ENCODE results near the gene PIGU. TPM values are rescaled to one million over a fixed set of nuclear protein-coding genes. Genes with fewer than 3 reads are reported as not detected.
"Not testable (repeated sequence)": the region's sequence is repeated elsewhere in the genome, so short reads cannot be mapped to it uniquely, and the experiment has no call there.

Gene PIGU
- total RNA-seq, 1 donor from 2014 or later, result 41.5 TPM

DNA sequence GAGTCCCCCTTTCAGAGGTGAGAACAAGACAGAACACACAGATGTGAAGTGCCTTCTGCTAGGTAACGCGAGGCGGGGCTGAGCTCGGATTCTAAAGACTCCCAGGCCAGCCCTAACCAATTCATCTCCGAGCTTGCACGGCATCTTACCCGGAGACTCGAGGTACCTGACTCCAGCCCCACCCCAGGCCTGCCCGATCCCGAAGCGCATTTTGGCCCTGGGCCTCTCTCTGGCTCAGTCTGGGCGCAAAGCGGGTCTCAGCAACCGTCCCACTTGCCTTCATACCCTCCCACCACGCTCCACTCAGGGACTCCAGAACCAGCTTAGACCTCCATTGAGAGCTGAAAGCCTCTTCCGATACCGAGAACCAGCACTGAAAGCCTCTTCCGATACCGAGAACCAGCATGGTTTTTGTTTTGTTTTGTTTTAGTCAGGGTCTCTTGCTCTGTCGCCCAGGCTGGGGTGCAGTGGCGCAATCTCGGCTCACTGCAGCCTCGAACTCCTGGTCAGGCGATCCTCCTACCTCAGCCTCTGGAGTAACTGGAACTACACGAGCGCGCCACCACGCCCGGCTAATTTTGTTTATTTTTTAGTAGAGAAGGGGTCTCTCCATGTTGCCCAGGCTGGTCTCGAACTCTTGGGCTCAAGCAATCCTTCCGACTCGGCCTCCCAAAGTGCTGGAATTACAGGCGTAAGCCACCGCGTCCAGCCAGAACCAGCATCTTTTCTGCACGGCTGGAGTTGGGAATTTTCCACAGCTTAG is 161.2 kb downstream of the PIGU start:
- intact Hi-C loops (cut with DNase I), result loop anchor here (2.0 to 5.0 kb wide), 5 partner anchors 38 to 203 kb away; partner anchors contain the start of genes ITCH and MAP1LC3A
- no peaks in the 10 kb centered on the region for H3K27me3 ChIP-seq
- TF ChIP-seq, protein P1, sequence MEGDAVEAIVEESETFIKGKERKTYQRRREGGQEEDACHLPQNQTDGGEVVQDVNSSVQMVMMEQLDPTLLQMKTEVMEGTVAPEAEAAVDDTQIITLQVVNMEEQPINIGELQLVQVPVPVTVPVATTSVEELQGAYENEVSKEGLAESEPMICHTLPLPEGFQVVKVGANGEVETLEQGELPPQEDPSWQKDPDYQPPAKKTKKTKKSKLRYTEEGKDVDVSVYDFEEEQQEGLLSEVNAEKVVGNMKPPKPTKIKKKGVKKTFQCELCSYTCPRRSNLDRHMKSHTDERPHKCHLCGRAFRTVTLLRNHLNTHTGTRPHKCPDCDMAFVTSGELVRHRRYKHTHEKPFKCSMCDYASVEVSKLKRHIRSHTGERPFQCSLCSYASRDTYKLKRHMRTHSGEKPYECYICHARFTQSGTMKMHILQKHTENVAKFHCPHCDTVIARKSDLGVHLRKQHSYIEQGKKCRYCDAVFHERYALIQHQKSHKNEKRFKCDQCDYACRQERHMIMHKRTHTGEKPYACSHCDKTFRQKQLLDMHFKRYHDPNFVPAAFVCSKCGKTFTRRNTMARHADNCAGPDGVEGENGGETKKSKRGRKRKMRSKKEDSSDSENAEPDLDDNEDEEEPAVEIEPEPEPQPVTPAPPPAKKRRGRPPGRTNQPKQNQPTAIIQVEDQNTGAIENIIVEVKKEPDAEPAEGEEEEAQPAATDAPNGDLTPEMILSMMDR (IDR thresholded peaks at IDR 0.05), result no peak
- peaks cover 0 to 5% of the 10 kb centered on the region in 2 donors for H3K36me3 ChIP-seq
- peak overlapping the region; percentile 89 to 97 for H3K27ac ChIP-seq
- no peaks in the 10 kb centered on the region for H3K9me3 ChIP-seq
- peak overlapping the region; percentile 78 to 80 for H3K4me3 ChIP-seq
- H3K4me1 ChIP-seq, result peaks cover 0 to 27% of the 10 kb centered on the region in 2 donors
- peak in 1 of 2 donors; percentile 72 for DNase-seq (ENCODE audit: low spot score in 2 of 2)

DNA sequence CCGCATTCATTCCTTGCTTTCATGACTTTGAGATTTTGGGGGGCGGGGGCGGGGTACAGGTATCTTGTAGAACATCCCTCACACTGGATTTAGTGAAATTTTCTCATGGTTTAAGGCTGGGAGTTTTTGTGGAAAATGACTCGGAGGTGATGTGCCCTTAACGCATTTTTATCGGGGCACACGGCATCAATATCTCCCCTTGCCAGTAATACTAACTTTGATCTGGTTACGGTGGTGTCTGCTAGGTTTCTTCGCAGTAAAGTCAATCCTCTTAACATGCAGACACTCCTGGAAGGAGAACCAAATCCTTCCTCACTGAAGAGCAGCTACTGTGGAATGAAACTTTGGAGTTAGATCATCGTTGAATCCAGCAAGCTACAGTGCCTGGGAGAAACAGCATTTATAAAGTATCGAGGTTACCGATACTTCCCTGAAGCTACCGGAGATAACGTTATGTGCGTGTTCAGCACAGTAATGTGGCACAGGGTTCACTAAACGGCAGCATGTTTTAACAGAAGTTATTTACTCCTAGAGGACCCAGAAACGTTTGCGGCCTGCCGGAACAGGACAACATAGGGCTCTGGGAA is 161.9 kb downstream of the PIGU start:
- TF ChIP-seq, protein P1 (IDR thresholded peaks at IDR 0.05), result no peak
- Histone ChIP-seq H3K36me3 (peaks cover 0 to 2% of the 10 kb centered on the region in 2 donors), H3K9me3 (no peaks in the 10 kb centered on the region), H3K27me3 (no peaks in the 10 kb centered on the region), H3K4me1 (peaks cover 0 to 27% of the 10 kb centered on the region in 2 donors), H3K4me3 (peak overlapping the region; percentile 78 to 80), H3K27ac (peak overlapping the region; percentile 89 to 97)
- intact Hi-C loops (cut with DNase I), result loop anchor here (5.0 kb wide), 4 partner anchors 38 to 203 kb away; partner anchors contain the start of gene ITCH
- DNase-seq (ENCODE audit: low spot score in 2 of 2), result no peak

DNA sequence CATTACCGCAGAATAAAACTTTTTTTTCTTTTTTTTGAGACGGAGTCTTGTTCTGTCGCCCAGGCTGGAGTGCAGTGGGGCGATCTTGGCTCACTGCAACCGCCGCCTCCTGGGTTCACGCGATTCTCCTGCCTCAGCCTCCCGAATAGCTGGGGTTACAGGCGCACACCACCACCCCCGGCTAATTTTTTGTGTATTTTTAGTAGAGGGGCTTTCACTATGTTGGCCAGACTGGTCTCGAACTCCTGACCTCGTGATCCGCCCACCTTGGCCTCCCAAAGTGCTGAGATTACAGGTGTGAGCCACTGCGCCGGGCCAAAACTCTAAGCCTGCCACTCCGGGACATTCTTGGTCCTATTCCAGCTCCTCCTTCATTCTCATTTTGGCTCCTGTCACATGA is 162.9 kb downstream of the PIGU start:
- H3K4me3 ChIP-seq; H3K27ac ChIP-seq; intact Hi-C loops (cut with DNase I); H3K9me3 ChIP-seq; H3K36me3 ChIP-seq; H3K27me3 ChIP-seq; DNase-seq (ENCODE audit: low spot score in 2 of 2): not testable (repeated sequence)
- peaks cover 0 to 22% of the 10 kb centered on the region in 2 donors for H3K4me1 ChIP-seq

DNA sequence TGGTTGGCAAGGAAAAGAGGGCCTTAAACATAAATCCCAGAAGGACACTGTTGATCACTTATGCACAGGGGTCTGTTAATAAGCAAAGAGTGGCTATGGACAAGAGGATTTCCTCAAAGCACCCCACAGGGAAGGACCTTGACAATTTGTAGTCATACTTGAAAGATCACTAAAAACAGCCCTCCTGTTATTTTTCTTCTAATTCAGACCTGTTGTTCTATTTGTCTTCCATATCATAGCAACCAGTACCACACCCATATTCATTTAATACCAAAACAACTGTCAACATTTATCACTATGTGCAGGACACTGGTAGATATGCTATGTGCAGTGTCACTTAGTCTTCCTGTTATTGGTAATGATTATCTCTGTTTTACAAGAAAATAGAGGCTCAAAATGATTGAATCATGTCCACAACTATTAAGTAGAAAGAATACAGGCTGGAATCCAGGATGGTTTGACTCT is 163.9 kb downstream of the PIGU start:
- TF ChIP-seq, protein P1 (IDR thresholded peaks at IDR 0.05), result no peak
- H3K27ac ChIP-seq, result no peak overlapping the region
- DNase-seq (ENCODE audit: low spot score in 2 of 2), result no peak

DNA sequence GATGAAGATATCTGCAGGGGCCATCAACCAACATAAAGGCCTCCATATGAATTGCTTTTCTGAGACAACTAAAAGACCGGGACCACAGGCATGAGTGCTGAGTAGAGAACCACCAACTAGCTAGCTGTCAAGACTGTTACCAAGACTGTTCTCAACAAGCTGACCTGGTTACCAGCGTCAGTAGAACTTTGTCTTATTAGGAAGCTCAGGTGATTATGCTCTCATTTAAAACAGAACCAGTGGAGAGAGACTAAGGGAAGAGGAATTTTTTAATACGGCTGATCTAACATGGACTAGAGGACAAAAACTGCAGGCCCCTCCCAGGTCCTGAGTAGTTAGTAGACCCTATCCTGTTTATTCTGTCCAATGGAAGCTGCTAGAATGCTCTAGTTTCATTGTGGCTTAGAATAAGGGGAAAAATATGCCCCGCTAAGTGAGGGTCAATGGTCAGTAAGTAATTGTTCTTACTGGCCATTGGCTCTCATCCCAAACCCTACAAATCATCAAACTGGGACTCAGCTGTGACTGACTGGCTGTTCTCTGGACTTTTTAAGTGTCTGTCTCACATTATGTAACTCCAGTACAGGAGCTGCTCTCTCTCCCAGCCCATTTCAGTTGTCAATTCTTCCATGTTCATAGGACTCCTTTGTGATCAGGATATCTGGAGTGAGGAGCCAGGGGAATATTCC is 164.5 kb downstream of the PIGU start:
- TF ChIP-seq, protein P1 (IDR thresholded peaks at IDR 0.05), result no peak

More for the DNA sequence above, 163.9 kb downstream of the PIGU start:
- Histone ChIP-seq H3K4me1 (peaks cover 0 to 13% of the 10 kb centered on the region in 2 donors), H3K4me3 (no peak overlapping the region), H3K36me3 (peaks cover 6 to 8% of the 10 kb centered on the region in 2 donors), H3K27me3 (no peaks in the 10 kb centered on the region), H3K9me3 (no peaks in the 10 kb centered on the region)
- intact Hi-C loops (cut with DNase I), result no loop called here

More for the DNA sequence above, 164.5 kb downstream of the PIGU start:
- intact Hi-C loops (cut with DNase I), result no loop called here
- H3K27me3 ChIP-seq, result no peaks in the 10 kb centered on the region
- H3K4me1 ChIP-seq, result peaks cover 0 to 8% of the 10 kb centered on the region in 2 donors
- no peak for DNase-seq (ENCODE audit: low spot score in 2 of 2)
- no peak overlapping the region for H3K27ac ChIP-seq
- H3K9me3 ChIP-seq, result no peaks in the 10 kb centered on the region
- H3K4me3 ChIP-seq, result no peak overlapping the region
- peaks cover 11 to 14% of the 10 kb centered on the region in 2 donors for H3K36me3 ChIP-seq
